Liver (tissue), 9 donors: ENCODE results near the gene SCRN3. TPM values are rescaled to one million over a fixed set of nuclear protein-coding genes. Genes with fewer than 3 reads are reported as not detected.
"Not testable (repeated sequence)": the region's sequence is repeated elsewhere in the genome, so short reads cannot be mapped to it uniquely, and the experiment has no call there.

Experiments
- DNase-seq: peaks from one replicate; pipeline ENCODE4 v3.0.0-alpha.2; 2017; ENCODE audit warnings: low spot score
- H3K27ac ChIP-seq, 2 donors: one replicate each; pipeline ENCODE4 v1.7.0; 2013; ENCODE audit warnings: inconsistent platforms in 2 of 2, low read length in 2 of 2, control low read depth in 1 of 2, low read depth in 1 of 2, mild to moderate bottlenecking in 1 of 2
- H3K27me3 ChIP-seq, 4 donors: one replicate each; pipeline versions ENCODE4 v1.6.1 to v1.7.0; 2013; ENCODE audit warnings: low read length in 3 of 4, inconsistent platforms in 1 of 4, mild to moderate bottlenecking in 1 of 4, moderate library complexity in 1 of 4; ENCODE audit not compliant: control insufficient read depth in 4 of 4, insufficient read depth in 4 of 4
- H3K36me3 ChIP-seq, 4 donors: one replicate each; pipeline versions ENCODE4 v1.6.1 to v1.7.0; 2013; ENCODE audit warnings: low read length in 3 of 4, mild to moderate bottlenecking in 3 of 4, low read depth in 1 of 4, moderate library complexity in 1 of 4; ENCODE audit not compliant: control insufficient read depth in 4 of 4, insufficient read depth in 3 of 4
- H3K4me1 ChIP-seq, 4 donors: one replicate each; pipeline versions ENCODE4 v1.6.1 to v1.7.0; 2013; ENCODE audit warnings: low read length in 3 of 4, mild to moderate bottlenecking in 3 of 4, moderate library complexity in 1 of 4; ENCODE audit not compliant: control insufficient read depth in 4 of 4, insufficient read depth in 4 of 4
- H3K4me3 ChIP-seq, 3 donors: one replicate each; pipeline versions ENCODE4 v1.6.1 to v1.7.0; 2013; ENCODE audit warnings: low read length in 3 of 3, control low read depth in 1 of 3, low read depth in 1 of 3, mild to moderate bottlenecking in 1 of 3
- H3K9ac ChIP-seq, 2 donors: one replicate each; pipeline ENCODE4 v1.7.0; 2013; ENCODE audit warnings: low read length in 2 of 2, mild to moderate bottlenecking in 2 of 2, moderate library complexity in 2 of 2, control low read depth in 1 of 2, low read depth in 1 of 2
- H3K9me3 ChIP-seq, 4 donors: one replicate each; pipeline versions ENCODE4 v1.6.1 to v1.7.0; 2013; ENCODE audit warnings: low read length in 3 of 4; ENCODE audit not compliant: control insufficient read depth in 4 of 4
- ATF3 ChIP-seq: IDR thresholded peaks from 2 replicates; pipeline ENCODE4 v1.6.1; 2016; ENCODE audit warnings: antibody characterized with exemption
- CTCF ChIP-seq: fragments of 150-350 bp; IDR thresholded peaks from 2 replicates; pipeline ENCODE4 v1.5.1; 2017; ENCODE audit warnings: improper control_type of control experiment, low read depth, low read length; ENCODE audit not compliant: missing input control
- FOXA1 ChIP-seq: IDR thresholded peaks from 2 replicates; pipeline ENCODE4 v1.6.1; 2016; ENCODE audit warnings: antibody characterized with exemption
- FOXA2 ChIP-seq: IDR thresholded peaks from 2 replicates; pipeline ENCODE4 v1.6.1; 2016; ENCODE audit warnings: antibody characterized with exemption
- GABPA ChIP-seq, 2 donors: IDR thresholded peaks in 1 of 2; conservative IDR thresholded peaks in 1 of 2; 2 replicates each; pipeline ENCODE4 v1.6.1; 2016; ENCODE audit warnings: antibody characterized with exemption in 2 of 2, mild to moderate bottlenecking in 1 of 2, moderate library complexity in 1 of 2
- HNF4A ChIP-seq, 2 donors: conservative IDR thresholded peaks; 2 replicates each; pipeline ENCODE4 v1.6.1; 2016; ENCODE audit warnings: antibody characterized with exemption in 2 of 2, mild to moderate bottlenecking in 2 of 2
- HNF4G ChIP-seq: IDR thresholded peaks from 2 replicates; pipeline ENCODE4 v1.6.1; 2016; ENCODE audit warnings: antibody characterized with exemption
- JUND ChIP-seq, 2 donors: IDR thresholded peaks; 2 replicates each; pipeline ENCODE4 v1.6.1; 2016; ENCODE audit warnings: antibody characterized with exemption in 2 of 2
- NR2F2 ChIP-seq: IDR thresholded peaks from 2 replicates; pipeline ENCODE4 v1.6.1; 2016; ENCODE audit warnings: antibody characterized with exemption
- RAD21 ChIP-seq, 2 donors: IDR thresholded peaks; 2 replicates each; pipeline ENCODE4 v1.6.1; 2016; ENCODE audit warnings: antibody characterized with exemption in 2 of 2, mild to moderate bottlenecking in 2 of 2
- REST ChIP-seq: IDR thresholded peaks from 2 replicates; pipeline ENCODE4 v1.6.1; 2016; ENCODE audit warnings: antibody characterized with exemption, mild to moderate bottlenecking
- RXRA ChIP-seq, 2 donors: IDR thresholded peaks; 2 replicates each; pipeline ENCODE4 v1.6.1; 2017 to 2018; ENCODE audit warnings: antibody characterized with exemption in 2 of 2, mild to moderate bottlenecking in 1 of 2
- SP1 ChIP-seq: IDR thresholded peaks from 2 replicates; pipeline ENCODE4 v1.6.1; 2018; ENCODE audit warnings: antibody characterized with exemption, mild to moderate bottlenecking
- YY1 ChIP-seq: IDR thresholded peaks from 2 replicates; pipeline ENCODE4 v1.6.1; 2016; ENCODE audit warnings: antibody characterized with exemption, mild to moderate bottlenecking
- ZBTB33 ChIP-seq: IDR thresholded peaks from 2 replicates; pipeline ENCODE4 v1.6.1; 2016; ENCODE audit warnings: antibody characterized with exemption
- WGBS: extraction: QIAGEN DNeasy Blood & Tissue Kit; methylation state at CpG from one replicate; pipeline ENCODE4 v1.1.7; 2013; 5-methylcytosine and 5-hydroxymethylcytosine counted together
- polyA plus RNA-seq, 2 donors: library from polyadenylated mRNA; stranded (reverse) in 1 of 2; unstranded in 1 of 2; fragments of 200-250 nt in 1 of 2; fragments of >200 nt in 1 of 2; fragmentation: Nextera tagmentation in 1 of 2; extraction: Ambion mirVana in 1 of 2; gene quantifications; one replicate each; pipeline versions ENCODE4 v1.2.1 to v1.2.3, GENCODE V29; 2013 to 2015
- total RNA-seq, 2 donors: library from RNA; depleted of rRNA; stranded (reverse); fragments of >200 nt; gene quantifications; one replicate each; pipeline ENCODE4 v1.2.3, GENCODE V29; 2014
- donor health status: healthy.
- donor health status: healthy.
- donor health status: healthy.
- donor health status: healthy.
- donor health status: healthy.

Gene SCRN3
- total and polyA plus RNA-seq, 4 donors: 10.0 to 23.1 (median 13.2) TPM

- not testable (repeated sequence) for H3K4me1 ChIP-seq, DNase-seq
- WGBS: 89% methylated on average over 6 of the region's 6 CpGs
Measured at GRCh38 chr2:174363492-174364225, 31.9 kb upstream of the SCRN3 start.

GRCh38 chr2:174364628-174365027 is 30.9 kb upstream of the SCRN3 start:
- WGBS: 96% methylated on average over 2 of the region's 2 CpGs
- no peak overlapping the region for H3K4me3 ChIP-seq
- no peak overlapping the region for H3K27ac ChIP-seq
- TF ChIP-seq YY1 (no peak), HNF4G (no peak), FOXA1 (no peak), JUND (IDR thresholded peaks at IDR 0.05) (no peak), SP1 (no peak), HNF4A (conservative IDR thresholded peaks at IDR 0.05) (no peak), ZBTB33 (no peak), RXRA (IDR thresholded peaks at IDR 0.05) (no peak), NR2F2 (no peak), CTCF (no peak)
- no peaks in the 10 kb centered on the region for H3K9me3 ChIP-seq
- DNase-seq: no peak
- H3K9ac ChIP-seq: no peak overlapping the region
- peaks cover 2 to 29% (median 18%) of the 10 kb centered on the region in 4 donors for H3K36me3 ChIP-seq
- H3K4me1 ChIP-seq: no peaks in the 10 kb centered on the region
- H3K27me3 ChIP-seq: no peaks in the 10 kb centered on the region

More at GRCh38 chr2:174363492-174364225, 31.9 kb upstream of the SCRN3 start:
- TF ChIP-seq HNF4G: peak; percentile 26
- peak; percentile 51 to 70 for TF ChIP-seq HNF4A (conservative IDR thresholded peaks at IDR 0.05)
- not testable (repeated sequence) for H3K9me3 ChIP-seq, H3K27ac ChIP-seq, H3K27me3 ChIP-seq, H3K9ac ChIP-seq, H3K4me3 ChIP-seq
- H3K36me3 ChIP-seq: peaks cover 2 to 24% (median 12%) of the 10 kb centered on the region in 4 donors

- Histone ChIP-seq H3K9me3 (no peaks in the 10 kb centered on the region), H3K4me3 (no peak overlapping the region), H3K36me3 (peaks cover 2 to 35% (median 25%) of the 10 kb centered on the region in 4 donors), H3K9ac (no peak overlapping the region), H3K27ac (no peak overlapping the region), H3K27me3 (no peaks in the 10 kb centered on the region), H3K4me1 (no peaks in the 10 kb centered on the region)
- 94% methylated on average over 2 of the region's 2 CpGs for WGBS
- TF ChIP-seq CTCF (no peak), ATF3 (no peak), GABPA (IDR thresholded peaks at IDR 0.05 in 1 of 2, conservative IDR thresholded peaks at IDR 0.05 in 1 of 2) (no peak), RAD21 (IDR thresholded peaks at IDR 0.05) (no peak), HNF4A (conservative IDR thresholded peaks at IDR 0.05) (no peak), FOXA2 (no peak), YY1 (no peak), HNF4G (no peak), RXRA (IDR thresholded peaks at IDR 0.05) (no peak), NR2F2 (no peak), JUND (IDR thresholded peaks at IDR 0.05) (no peak), FOXA1 (no peak), REST (no peak), SP1 (no peak)
- DNase-seq: no peak
Measured at GRCh38 chr2:174365571-174365970, 30.0 kb upstream of the SCRN3 start.
